Measurements from ENCODE around the gene WWOX. TPM values are rescaled to one million over a fixed set of nuclear protein-coding genes. Genes with fewer than 3 reads are reported as not detected.

Gene WWOX
- total RNA-seq, 3 donors from 2014 or later (not counting 1 experiment from before 2014, with no cell fraction given), result 21.0 to 29.8 (median 27.0) TPM

GRCh38 chr16:78211946-78212345, 112.5 kb downstream of the WWOX start:
- intact Hi-C loops (cut with micrococcal nuclease), result no loop called here
- H3K9me3 Mint-ChIP-seq, result no peaks in the 10 kb centered on the region
- Histone ChIP-seq H3K4me1 (ENCODE audit: control insufficient read depth, insufficient read depth, low read length) (no peaks in the 10 kb centered on the region), H3K9me3 (ENCODE audit: control insufficient read depth, insufficient read depth, low read length) (no peaks in the 10 kb centered on the region), H3K27me3 (ENCODE audit: control insufficient read depth, insufficient read depth, low read length) (no peaks in the 10 kb centered on the region), H3K36me3 (ENCODE audit: control insufficient read depth, insufficient read depth, low read length) (no peaks in the 10 kb centered on the region), H3K27ac (ENCODE audit: low read length) (no peak overlapping the region), H3K4me3 (ENCODE audit: low read length) (no peak overlapping the region)
- H3K36me3 Mint-ChIP-seq, result no peaks in the 10 kb centered on the region
- no peak for TF ChIP-seq CTCF (IDR thresholded peaks at IDR 0.05)
- no peak overlapping the region for H3K27ac Mint-ChIP-seq
- no peak for DNase-seq
- H3K4me3 Mint-ChIP-seq, result no peak overlapping the region
- H3K4me1 Mint-ChIP-seq, result no peaks in the 10 kb centered on the region
- 98% methylated on average over 2 of the region's 2 CpGs for WGBS (ENCODE audit: insufficient coverage)
- no peaks in the 10 kb centered on the region for H3K27me3 Mint-ChIP-seq (ENCODE audit: low read depth in 2 of 2)
- no peak for ATAC-seq

DNA sequence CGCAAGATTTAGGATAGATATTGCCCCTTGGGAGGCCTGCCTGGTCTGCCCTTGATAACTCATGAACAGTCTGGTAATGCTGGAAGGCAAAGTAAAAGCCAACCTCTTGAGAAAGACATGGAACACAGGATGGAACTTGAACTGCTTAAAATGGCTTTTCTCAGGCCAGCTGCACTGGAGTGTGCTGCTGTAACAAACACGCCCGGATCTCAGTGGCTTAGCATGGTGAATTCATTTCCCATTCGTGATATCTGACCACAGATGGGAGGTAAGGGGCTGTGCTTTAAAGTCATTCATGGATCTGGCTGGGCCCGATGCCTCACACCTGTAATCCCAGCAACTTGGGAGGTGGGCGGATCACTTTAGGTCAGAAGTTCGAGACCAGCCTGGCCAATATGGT, 113.2 kb downstream of the WWOX start:
- Histone ChIP-seq H3K9me3 (ENCODE audit: control insufficient read depth, insufficient read depth, low read length) (no peaks in the 10 kb centered on the region), H3K27me3 (ENCODE audit: control insufficient read depth, insufficient read depth, low read length) (no peaks in the 10 kb centered on the region), H3K4me1 (ENCODE audit: control insufficient read depth, insufficient read depth, low read length) (no peaks in the 10 kb centered on the region), H3K4me3 (ENCODE audit: low read length) (no peak overlapping the region), H3K27ac (ENCODE audit: low read length) (no peak overlapping the region), H3K36me3 (ENCODE audit: control insufficient read depth, insufficient read depth, low read length) (no peaks in the 10 kb centered on the region)
- no peak overlapping the region for H3K27ac Mint-ChIP-seq
- no peaks in the 10 kb centered on the region for H3K27me3 Mint-ChIP-seq (ENCODE audit: low read depth in 2 of 2)
- 95% methylated on average over 7 of the region's 7 CpGs for WGBS (ENCODE audit: insufficient coverage)
- H3K4me3 Mint-ChIP-seq, result no peak overlapping the region
- intact Hi-C loops (cut with micrococcal nuclease), result no loop called here
- no peaks in the 10 kb centered on the region for H3K9me3 Mint-ChIP-seq
- H3K36me3 Mint-ChIP-seq, result no peaks in the 10 kb centered on the region
- H3K4me1 Mint-ChIP-seq, result no peaks in the 10 kb centered on the region
- no peak for ATAC-seq
- TF ChIP-seq CTCF (IDR thresholded peaks at IDR 0.05), result no peak
- no peak for DNase-seq

- H3K27ac Mint-ChIP-seq, result no peak overlapping the region
These were observed 114.3 kb downstream of the WWOX start for GRCh38 chr16:78213751-78214150.

More at GRCh38 chr16:78213751-78214150, 114.3 kb downstream of the WWOX start:
- ATAC-seq (no peak), DNase-seq (no peak)
- H3K27me3 ChIP-seq (ENCODE audit: control insufficient read depth, insufficient read depth, low read length), result no peaks in the 10 kb centered on the region
- no peak for TF ChIP-seq CTCF (IDR thresholded peaks at IDR 0.05)
- Mint-ChIP-seq H3K9me3 (no peaks in the 10 kb centered on the region), H3K27me3 (ENCODE audit: low read depth in 2 of 2) (no peaks in the 10 kb centered on the region), H3K36me3 (no peaks in the 10 kb centered on the region), H3K4me3 (no peak overlapping the region), H3K4me1 (no peaks in the 10 kb centered on the region)
- H3K4me3 ChIP-seq (ENCODE audit: low read length), result no peak overlapping the region
- no peaks in the 10 kb centered on the region for H3K9me3 ChIP-seq (ENCODE audit: control insufficient read depth, insufficient read depth, low read length)
- 97% methylated on average over 7 of the region's 7 CpGs for WGBS (ENCODE audit: insufficient coverage)
- intact Hi-C loops (cut with micrococcal nuclease), result no loop called here
- H3K4me1 ChIP-seq (ENCODE audit: control insufficient read depth, insufficient read depth, low read length), result no peaks in the 10 kb centered on the region
- H3K36me3 ChIP-seq (ENCODE audit: control insufficient read depth, insufficient read depth, low read length), result no peaks in the 10 kb centered on the region
- H3K27ac ChIP-seq (ENCODE audit: low read length), result no peak overlapping the region

All from natural killer cell (primary cell).